Kidney (tissue), 14 donors: ENCODE measurements around the gene MBD3. TPM values are rescaled to one million over a fixed set of nuclear protein-coding genes. Genes with fewer than 3 reads are reported as not detected.

ENCODE experiments used
- DNase-seq, 5 donors: peaks; one replicate each; pipeline ENCODE4 v3.0.0-alpha.2; 2013 to 2020
- FAIRE-seq: peaks from 2 replicates; lab custom pipeline; 2012; peaks lifted over from hg19 to GRCh38; lab: Jason Lieb, UNC
- H3K27ac ChIP-seq, 2 donors: one replicate each; pipeline ENCODE4 v1.7.0; 2013; ENCODE audit warnings: low read depth in 2 of 2, low read length in 2 of 2, inconsistent platforms in 1 of 2
- H3K27me3 ChIP-seq: one replicate; pipeline ENCODE4 v1.7.1; 2013; ENCODE audit warnings: low read length, inconsistent platforms; ENCODE audit not compliant: control insufficient read depth, insufficient read depth
- H3K36me3 ChIP-seq, 3 donors: one replicate each; pipeline versions ENCODE4 v1.7.0 to v1.7.1; 2013; ENCODE audit warnings: low read length in 3 of 3, control low read depth in 1 of 3, inconsistent platforms in 1 of 3; ENCODE audit not compliant: insufficient read depth in 3 of 3, control insufficient read depth in 2 of 3
- H3K4me1 ChIP-seq, 3 donors: one replicate each; pipeline versions ENCODE4 v1.7.0 to v1.7.1; 2013; ENCODE audit warnings: low read length in 3 of 3, inconsistent platforms in 1 of 3, low read depth in 1 of 3; ENCODE audit not compliant: control insufficient read depth in 2 of 3, insufficient read depth in 2 of 3
- H3K4me3 ChIP-seq, 3 donors: one replicate each; pipeline versions ENCODE4 v1.7.0 to v1.8.1; 2013; ENCODE audit warnings: low read length in 3 of 3, control low read depth in 1 of 3, inconsistent platforms in 1 of 3
- H3K9ac ChIP-seq, 3 donors: one replicate each; pipeline versions ENCODE4 v1.7.0 to v1.7.1; 2013; ENCODE audit warnings: low read length in 3 of 3, control low read depth in 1 of 3, inconsistent platforms in 1 of 3
- H3K9me3 ChIP-seq, 3 donors: one replicate each; pipeline versions ENCODE4 v1.7.0 to v1.7.1; 2013; ENCODE audit warnings: low read length in 3 of 3, control low read depth in 1 of 3, inconsistent platforms in 1 of 3; ENCODE audit not compliant: control insufficient read depth in 2 of 3, insufficient read depth in 1 of 3
- CTCF ChIP-seq: IDR thresholded peaks from 3 replicates; pipeline ENCODE4 v1.5.1; 2012; ENCODE audit warnings: mild to moderate bottlenecking, moderate library complexity, borderline replicate concordance; ENCODE audit not compliant: insufficient read depth; ENCODE audit errors: extremely low read depth
- intact Hi-C: fragments of 100-400 bp; cut with DNase I; formaldehyde crosslinking; loops from one replicate; pipeline ENCODE4 v1.11.1; 2022
- polyA plus RNA-seq: library from polyadenylated mRNA; stranded (reverse); fragments of 350-450 nt; fragmentation: Illumina TruSeq; extraction: RNeasy Lipid Tissue Mini Kit (QIAGEN cat#74804); gene quantifications from one replicate; pipeline ENCODE4 v1.2.3, GENCODE V29; 2014; ENCODE audit warnings: low read depth, low replicate concordance; ENCODE audit not compliant: insufficient read depth
- total RNA-seq: library from RNA; stranded (reverse); fragmentation: NEBNext Ultra II Directional; extraction: Animal tissue kit (Norgen Biotek cat#: 25700); gene quantifications from one replicate; pipeline ENCODE4 v1.2.1, GENCODE V29; 2021
- donor health status: control.
- donor health status: control.
- donor health status: control.
- donor health status: control.
- donor health status: control.
- donor health status: DM: yes; HTN: yes; CAD: no.
- donor health status: Normal renal cell carcinoma (clear cell type).

The MBD3 gene
- total and polyA plus RNA-seq, 2 donors from 2014 or later: 62.5 to 76.1 TPM

DNA sequence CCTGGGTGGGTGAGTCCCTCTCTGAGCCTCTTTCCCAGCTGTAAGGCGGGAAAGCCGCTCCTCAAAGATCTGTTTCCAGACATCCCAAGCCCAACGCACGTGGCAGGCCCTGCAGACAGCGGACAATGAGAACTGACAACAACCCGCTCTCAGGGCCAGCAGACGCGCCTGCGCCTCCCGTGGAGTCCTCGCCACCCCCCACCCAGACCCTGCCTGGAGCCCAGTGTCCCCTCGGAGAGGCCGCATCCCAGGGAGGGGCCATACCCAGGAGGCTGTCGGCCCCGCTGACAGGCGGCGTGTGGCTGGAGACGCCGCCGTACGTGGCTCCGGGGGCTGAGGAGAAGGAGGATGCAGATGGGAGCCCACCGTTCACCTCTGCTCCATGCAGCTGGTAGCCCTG is 28.9 kb upstream of the MBD3 start:
- H3K4me1 ChIP-seq: no peaks in the 10 kb centered on the region
- no peaks in the 10 kb centered on the region for H3K36me3 ChIP-seq
- TF ChIP-seq CTCF: no peak
- FAIRE-seq (no peak), DNase-seq (no peak)
- no peak overlapping the region for H3K9ac ChIP-seq
- intact Hi-C loops: no loop called here
- H3K9me3 ChIP-seq: no peaks in the 10 kb centered on the region
- H3K4me3 ChIP-seq: no peak overlapping the region
- no peaks in the 10 kb centered on the region for H3K27me3 ChIP-seq
- no peak overlapping the region for H3K27ac ChIP-seq

DNA sequence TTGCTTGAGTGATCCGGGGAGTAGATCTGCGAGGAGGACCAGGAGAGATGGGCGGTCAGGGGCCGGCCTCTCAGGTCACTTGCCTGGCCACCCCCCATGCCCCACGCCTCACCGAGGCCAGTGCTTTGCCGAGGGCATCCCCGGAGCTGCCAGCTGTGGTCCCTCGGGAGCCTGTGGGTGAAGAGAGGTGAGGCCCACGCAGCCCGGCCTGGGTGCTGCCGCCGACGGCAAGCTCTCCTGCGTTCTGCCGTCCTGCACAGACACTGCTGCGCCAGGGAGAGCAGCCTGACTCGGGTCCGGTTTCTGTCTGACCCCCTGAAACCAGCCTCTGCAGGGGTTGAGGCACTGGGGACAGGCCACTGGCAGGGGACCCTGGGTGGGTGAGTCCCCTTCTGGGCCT is 28.4 kb upstream of the MBD3 start:
- no peaks in the 10 kb centered on the region for H3K36me3 ChIP-seq
- FAIRE-seq (no peak), DNase-seq (peak in 1 of 5 donors; percentile 68)
- H3K4me3 ChIP-seq: no peak overlapping the region
- intact Hi-C loops: no loop called here
- H3K4me1 ChIP-seq: no peaks in the 10 kb centered on the region
- H3K9me3 ChIP-seq: no peaks in the 10 kb centered on the region
- H3K27ac ChIP-seq: no peak overlapping the region
- H3K9ac ChIP-seq: no peak overlapping the region
- no peak for TF ChIP-seq CTCF
- no peaks in the 10 kb centered on the region for H3K27me3 ChIP-seq

DNA sequence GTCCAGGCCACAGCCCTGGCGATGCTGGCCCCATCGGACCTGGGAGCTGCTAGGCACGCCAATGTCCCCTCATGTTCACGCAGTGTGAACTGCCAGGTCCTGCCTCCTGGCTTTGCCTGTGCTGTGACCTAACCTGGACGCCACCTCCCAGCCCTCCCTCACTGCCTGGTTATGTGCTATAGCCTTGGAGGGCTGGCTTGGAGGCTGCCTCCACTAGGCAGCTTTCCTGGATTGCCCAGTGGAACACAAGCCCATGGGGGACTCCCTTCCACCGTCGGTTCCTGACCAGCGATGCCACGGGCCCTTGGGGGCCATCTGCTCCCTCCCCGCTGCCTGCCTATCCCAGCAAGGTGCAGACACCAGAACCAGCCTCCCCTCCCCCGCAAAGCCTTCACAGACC is 27.8 kb upstream of the MBD3 start:
- FAIRE-seq: no peak
- no peaks in the 10 kb centered on the region for H3K27me3 ChIP-seq
- no peak overlapping the region for H3K27ac ChIP-seq
- no peak for DNase-seq
- no peak overlapping the region for H3K9ac ChIP-seq
- peaks cover 0 to 3% (median 0%) of the 10 kb centered on the region in 3 donors for H3K36me3 ChIP-seq
- no peak for TF ChIP-seq CTCF
- intact Hi-C loops: no loop called here
- no peaks in the 10 kb centered on the region for H3K4me1 ChIP-seq
- H3K4me3 ChIP-seq: no peak overlapping the region
- H3K9me3 ChIP-seq: no peaks in the 10 kb centered on the region

GRCh38 chr19:1619703-1620102 is 27.0 kb upstream of the MBD3 start:
- Histone ChIP-seq H3K4me1 (no peaks in the 10 kb centered on the region), H3K9ac (no peak overlapping the region), H3K36me3 (peaks cover 0 to 3% (median 3%) of the 10 kb centered on the region in 3 donors), H3K9me3 (no peaks in the 10 kb centered on the region), H3K27ac (no peak overlapping the region), H3K4me3 (no peak overlapping the region), H3K27me3 (no peaks in the 10 kb centered on the region)
- TF ChIP-seq CTCF: no peak
- no peak for FAIRE-seq
- intact Hi-C loops: no loop called here
- peak in 1 of 5 donors; percentile 59 for DNase-seq
